Activated T-cell treated with anti-CD3 and anti-CD28 coated beads for 48 hours (primary cell): Measurements from ENCODE around the gene ZBED5.

Source experiments
- DNase-seq: peaks from one replicate; pipeline ENCODE4 v3.0.0-alpha.2; 2020; ENCODE audit warnings: low read depth

Gene ZBED5

GRCh38 chr11:10878408-10879214 lies 20.8 kb upstream of the ZBED5 start:
- no peak for DNase-seq

- no peak for DNase-seq
Measured at GRCh38 chr11:10876158-10876557, 18.3 kb upstream of the ZBED5 start.

GRCh38 chr11:10875430-10876021 lies 17.7 kb upstream of the ZBED5 start:
- DNase-seq = no peak

GRCh38 chr11:10872097-10872496 lies 14.2 kb upstream of the ZBED5 start:
- DNase-seq = no peak

GRCh38 chr11:10868352-10868751 lies 10.5 kb upstream of the ZBED5 start:
- DNase-seq = no peak

- DNase-seq = no peak
Measured at GRCh38 chr11:10866893-10867331, 9.1 kb upstream of the ZBED5 start.

GRCh38 chr11:10865837-10866270 lies 8.0 kb upstream of the ZBED5 start:
- no peak for DNase-seq

- no peak for DNase-seq
Measured at GRCh38 chr11:10864688-10865087, 6.8 kb upstream of the ZBED5 start.

- no peak for DNase-seq
Measured at GRCh38 chr11:10862446-10862845, 4.6 kb upstream of the ZBED5 start.

GRCh38 chr11:10861799-10862198 lies 3.9 kb upstream of the ZBED5 start:
- DNase-seq = no peak

GRCh38 chr11:10861047-10861446 lies 3.2 kb upstream of the ZBED5 start:
- DNase-seq = no peak

GRCh38 chr11:10858439-10859325 lies 829 bp upstream of the ZBED5 start:
- peak; percentile 31 for DNase-seq

GRCh38 chr11:10857459-10857708 lies 469 bp downstream of the ZBED5 start:
- DNase-seq = no peak

- no peak for DNase-seq
Measured at GRCh38 chr11:10856689-10857458, 979 bp downstream of the ZBED5 start.

GRCh38 chr11:10855295-10855694 lies 2.6 kb downstream of the ZBED5 start:
- DNase-seq = no peak

GRCh38 chr11:10847960-10848860 lies 9.6 kb downstream of the ZBED5 start:
- DNase-seq = no peak

GRCh38 chr11:10846660-10847059 lies 11.2 kb downstream of the ZBED5 start:
- no peak for DNase-seq

GRCh38 chr11:10845589-10845988 lies 12.3 kb downstream of the ZBED5 start:
- DNase-seq = no peak

GRCh38 chr11:10844796-10845195 lies 13.1 kb downstream of the ZBED5 start:
- DNase-seq = no peak

- DNase-seq = no peak
Measured at GRCh38 chr11:10844356-10844755, 13.5 kb downstream of the ZBED5 start.

GRCh38 chr11:10838881-10839280 lies 19.0 kb downstream of the ZBED5 start:
- DNase-seq = no peak
